Bone marrow (tissue), 2 donors: ENCODE results near the gene ROBO1.

Source experiments
- DNase-seq, 2 donors: peaks; one replicate each; lab custom pipeline; 2025; lab: John Stamatoyannopoulos, UW

ROBO1 gene

GRCh38 chr3:79670178-79670577 lies 97.6 kb downstream of the ROBO1 start:
- DNase-seq = no peak

- no peak for DNase-seq
Measured at GRCh38 chr3:79664455-79664854, 103.3 kb downstream of the ROBO1 start.

GRCh38 chr3:79661896-79662295 lies 105.9 kb downstream of the ROBO1 start:
- DNase-seq = no peak

GRCh38 chr3:79657076-79657475 lies 110.7 kb downstream of the ROBO1 start:
- DNase-seq = no peak

- no peak for DNase-seq
Measured at GRCh38 chr3:79654019-79654418, 113.8 kb downstream of the ROBO1 start.

GRCh38 chr3:79653266-79653830 lies 114.5 kb downstream of the ROBO1 start:
- DNase-seq = no peak

- no peak for DNase-seq
Measured at GRCh38 chr3:79651536-79652065, 116.2 kb downstream of the ROBO1 start.

- DNase-seq = no peak
Measured at GRCh38 chr3:79639855-79640254, 127.9 kb downstream of the ROBO1 start.

GRCh38 chr3:79636372-79636771 lies 131.4 kb downstream of the ROBO1 start:
- DNase-seq = no peak

GRCh38 chr3:79632842-79633241 lies 135.0 kb downstream of the ROBO1 start:
- DNase-seq = no peak

- no peak for DNase-seq
Measured at GRCh38 chr3:79618883-79619282, 148.9 kb downstream of the ROBO1 start.

- no peak for DNase-seq
Measured at GRCh38 chr3:79606414-79606813, 161.4 kb downstream of the ROBO1 start.

GRCh38 chr3:79604681-79605080 lies 163.1 kb downstream of the ROBO1 start:
- no peak for DNase-seq

GRCh38 chr3:79602385-79602784 lies 165.4 kb downstream of the ROBO1 start:
- DNase-seq = no peak

- no peak for DNase-seq
Measured at GRCh38 chr3:79598594-79598993, 169.2 kb downstream of the ROBO1 start.

- no peak for DNase-seq
Measured at GRCh38 chr3:79597709-79598108, 170.1 kb downstream of the ROBO1 start.

- no peak for DNase-seq
Measured at GRCh38 chr3:79587150-79587549, 180.6 kb downstream of the ROBO1 start.

- DNase-seq = no peak
Measured at GRCh38 chr3:79586232-79586631, 181.6 kb downstream of the ROBO1 start.

GRCh38 chr3:79572930-79573329 lies 194.9 kb downstream of the ROBO1 start:
- DNase-seq = no peak

GRCh38 chr3:79568938-79569337 lies 198.9 kb downstream of the ROBO1 start:
- DNase-seq = no peak

- no peak for DNase-seq
Measured at GRCh38 chr3:79564192-79564591, 203.6 kb downstream of the ROBO1 start.

GRCh38 chr3:79560698-79561097 lies 207.1 kb downstream of the ROBO1 start:
- no peak for DNase-seq

- no peak for DNase-seq
Measured at GRCh38 chr3:79558943-79559342, 208.9 kb downstream of the ROBO1 start.

GRCh38 chr3:79555655-79556054 lies 212.1 kb downstream of the ROBO1 start:
- DNase-seq = no peak
